Measurements from ENCODE around the gene KCNAB2.
A peak's percentile ranks its signal among the peaks of the same experiment; 100 is the strongest.

DNA sequence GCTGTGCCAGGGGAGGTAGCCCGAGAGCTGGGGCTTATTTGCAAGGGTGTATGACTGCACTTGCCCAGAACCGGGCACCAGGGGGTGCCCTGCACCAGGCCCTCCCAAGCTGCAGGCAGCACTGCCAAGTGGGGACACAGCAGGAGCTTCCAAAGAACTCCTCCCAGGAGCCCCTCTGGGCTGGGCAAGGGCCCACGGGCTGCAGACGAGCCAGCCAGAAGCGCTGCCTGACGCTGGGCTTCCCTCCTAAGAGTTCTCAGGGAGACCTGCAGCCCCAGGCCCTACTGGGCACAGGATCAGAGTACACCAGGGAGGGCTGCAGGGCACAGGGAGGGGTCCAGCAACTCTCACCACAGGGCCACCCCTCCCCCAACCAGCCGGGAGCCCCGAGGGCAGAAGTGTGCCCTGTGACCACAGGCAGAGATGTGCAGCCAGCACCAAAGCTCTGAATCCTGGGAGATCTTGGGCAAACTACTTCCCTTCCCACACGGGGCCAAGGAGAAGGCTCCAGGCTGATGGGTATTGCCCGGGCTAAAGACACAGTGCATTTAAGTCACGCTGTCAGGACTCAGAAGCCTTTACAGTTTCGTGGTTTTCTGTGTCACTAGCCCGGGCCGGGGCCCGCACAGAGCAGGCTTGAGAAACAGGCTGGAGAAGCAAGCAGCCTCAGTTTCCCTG, 63.4 kb downstream of the KCNAB2 start:
- TF ChIP-seq CTCF (IDR thresholded peaks at IDR 0.05) (peak in 3 of 6 experiments; percentile 40 to 49 (median 42)), POLR2A (IDR thresholded peaks at IDR 0.05) (no peak)

Measured in Peyer's patch (tissue), 4 donors.